Smooth muscle cell (in vitro differentiated cells): ENCODE data around the gene WDR4. TPM values are rescaled to one million over a fixed set of nuclear protein-coding genes. Genes with fewer than 3 reads are reported as not detected.

Experiments used
- DNase-seq: peaks from one replicate; lab custom pipeline; 2025; ENCODE audit not compliant: unreplicated experiment; lab: John Stamatoyannopoulos, UW
- H2AFZ ChIP-seq: fragments of 200-600 bp; sonication (generic); 2 replicates; pipeline ENCODE4 v1.6.0; 2016; ENCODE audit warnings: antibody characterized with exemption, low read depth, mild to moderate bottlenecking
- H3F3A ChIP-seq: fragments of 200-600 bp; sonication (generic); 2 replicates; pipeline ENCODE4 v1.6.0; 2017; ENCODE audit warnings: antibody characterized with exemption, low read depth
- H3K27ac ChIP-seq: fragments of 200-600 bp; sonication (generic); 2 replicates; pipeline ENCODE4 v1.5.1; 2016; ENCODE audit warnings: low read depth, mild to moderate bottlenecking
- H3K27me3 ChIP-seq: fragments of 200-600 bp; sonication (generic); 2 replicates; pipeline ENCODE4 v1.6.1; 2016; ENCODE audit warnings: low read depth, mild to moderate bottlenecking
- H3K36me3 ChIP-seq: fragments of 200-600 bp; sonication (generic); 2 replicates; pipeline ENCODE4 v1.5.1; 2016; ENCODE audit warnings: low read depth
- H3K4me1 ChIP-seq: fragments of 200-600 bp; sonication (generic); 2 replicates; pipeline ENCODE4 v1.5.1; 2016; ENCODE audit warnings: low read depth
- H3K4me2 ChIP-seq: fragments of 200-600 bp; sonication (generic); 2 replicates; pipeline ENCODE4 v1.6.0; 2016; ENCODE audit warnings: mild to moderate bottlenecking
- H3K4me3 ChIP-seq: fragments of 200-600 bp; sonication (generic); 2 replicates; pipeline ENCODE4 v1.5.1; 2016; ENCODE audit warnings: mild to moderate bottlenecking
- H3K79me2 ChIP-seq: fragments of 200-600 bp; sonication (generic); 2 replicates; pipeline ENCODE4 v1.6.0; 2016; ENCODE audit warnings: low read depth, mild to moderate bottlenecking
- H3K9ac ChIP-seq: fragments of 200-600 bp; sonication (generic); 2 replicates; pipeline ENCODE4 v1.6.0; 2016; ENCODE audit warnings: low read depth
- H3K9me3 ChIP-seq: fragments of 200-600 bp; sonication (generic); replicated peaks from 2 replicates; pipeline ENCODE4 v1.5.1; 2016; ENCODE audit warnings: low read depth
- H4K20me1 ChIP-seq: fragments of 200-600 bp; sonication (generic); 2 replicates; pipeline ENCODE4 v1.6.0; 2016; ENCODE audit warnings: low read depth
- CTCF ChIP-seq: fragments of 200-600 bp; sonication (generic); IDR thresholded peaks from 2 replicates; pipeline ENCODE4 v1.5.1; 2017; ENCODE audit warnings: borderline replicate concordance, mild to moderate bottlenecking, antibody characterized with exemption; ENCODE audit not compliant: insufficient read depth, poor library complexity, severe bottlenecking
- WGBS: methylation state at CpG from one replicate; pipeline ENCODE4 v1.1.7; 2016; ENCODE audit warnings: low lambda C conversion rate; 5-methylcytosine and 5-hydroxymethylcytosine counted together
- polyA plus RNA-seq: library from polyadenylated mRNA; unstranded; fragments of >200 nt; fragmentation: Nextera tagmentation; extraction: Ambion mirVana; gene quantifications from 2 replicates; pipeline ENCODE4 v1.2.1, GENCODE V29; 2016
- total RNA-seq: library from RNA; depleted of rRNA; stranded (reverse); fragments of >200 nt; gene quantifications from 2 replicates; pipeline ENCODE4 v1.2.3, GENCODE V29; 2014

Gene WDR4
- total and polyA plus RNA-seq, 2 experiments from 2014 or later = 5.1 TPM

- Histone ChIP-seq H3K9me3 (no peaks in the 10 kb centered on the region), H4K20me1 (peaks cover 29% of the 10 kb centered on the region), H3K4me1 (no peaks in the 10 kb centered on the region), H3K27ac (no peak overlapping the region), H3K4me2 (no peak overlapping the region), H3K79me2 (peaks cover under 1% of the 10 kb centered on the region), H3K27me3 (no peaks in the 10 kb centered on the region), H3K4me3 (no peak overlapping the region), H2AFZ (no peak overlapping the region), H3F3A (no peaks in the 10 kb centered on the region), H3K36me3 (no peaks in the 10 kb centered on the region), H3K9ac (no peak overlapping the region)
- WGBS = 93% methylated on average over 14 of the region's 14 CpGs
- DNase-seq = no peak
- TF ChIP-seq CTCF = no peak
Observed at GRCh38 chr21:42864286-42864685, 15.1 kb downstream of the WDR4 start.

- H3K79me2 ChIP-seq = peaks cover 4% of the 10 kb centered on the region
- WGBS = 89% methylated on average over 13 of the region's 13 CpGs
- TF ChIP-seq CTCF = no peak
Observed at GRCh38 chr21:42863504-42863870, 15.9 kb downstream of the WDR4 start.

DNA sequence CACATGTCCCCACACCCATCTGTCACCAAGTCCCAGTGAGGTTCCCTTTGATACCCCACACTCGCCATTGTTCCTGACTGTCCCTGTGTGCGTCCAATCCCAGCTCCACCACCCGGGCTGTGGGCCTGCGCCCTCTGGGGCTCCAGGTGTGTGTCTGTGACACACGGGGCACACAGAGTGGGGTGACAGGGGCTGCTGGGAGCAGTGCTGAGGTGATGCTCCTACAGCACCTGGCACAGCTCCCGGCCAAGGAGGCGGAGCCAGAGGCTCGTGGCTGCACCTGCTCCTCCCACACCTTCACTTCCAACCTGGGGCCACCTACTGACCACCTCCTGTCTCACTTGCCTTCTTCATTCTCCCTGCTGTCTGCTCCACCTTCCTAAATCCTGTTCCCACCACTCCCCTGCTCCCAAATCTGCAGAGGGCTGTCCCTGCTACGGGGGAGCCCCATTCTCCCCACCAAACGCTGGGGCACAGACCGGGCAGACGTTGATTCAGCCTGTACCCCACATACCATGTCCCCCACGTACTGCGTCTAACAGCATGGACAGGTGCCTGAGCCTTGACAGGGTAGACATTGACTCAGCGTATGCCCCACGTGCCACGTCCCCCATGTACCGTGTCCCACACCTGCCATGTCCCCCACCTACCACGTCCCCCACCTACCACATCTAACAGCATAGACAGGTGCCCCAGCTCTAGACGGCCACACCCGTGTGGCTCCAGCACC is 16.4 kb downstream of the WDR4 start:
- H4K20me1 ChIP-seq = peaks cover 29% of the 10 kb centered on the region
- H3K4me2 ChIP-seq = no peak overlapping the region
- H3K79me2 ChIP-seq = peaks cover 4% of the 10 kb centered on the region
- H3K4me3 ChIP-seq = no peak overlapping the region
- no peak overlapping the region for H3K27ac ChIP-seq
- TF ChIP-seq CTCF = no peak
- no peak overlapping the region for H3K9ac ChIP-seq
- H3K4me1 ChIP-seq = no peaks in the 10 kb centered on the region
- no peak for DNase-seq
- H3K27me3 ChIP-seq = no peaks in the 10 kb centered on the region
- WGBS = 96% methylated on average over 21 of the region's 21 CpGs
- H3K9me3 ChIP-seq = no peaks in the 10 kb centered on the region
- no peaks in the 10 kb centered on the region for H3F3A ChIP-seq
- no peak overlapping the region for H2AFZ ChIP-seq
- no peaks in the 10 kb centered on the region for H3K36me3 ChIP-seq

More at GRCh38 chr21:42863504-42863870, 15.9 kb downstream of the WDR4 start:
- Histone ChIP-seq H2AFZ (no peak overlapping the region), H3K4me1 (no peaks in the 10 kb centered on the region), H3K4me2 (no peak overlapping the region), H3F3A (no peaks in the 10 kb centered on the region), H3K27me3 (no peaks in the 10 kb centered on the region), H3K9me3 (no peaks in the 10 kb centered on the region), H3K27ac (no peak overlapping the region), H3K4me3 (no peak overlapping the region), H4K20me1 (peaks cover 29% of the 10 kb centered on the region), H3K36me3 (no peaks in the 10 kb centered on the region), H3K9ac (no peak overlapping the region)
- DNase-seq = no peak
